HEK293 (cell line): ENCODE results near the gene NINL.
"Not testable (repeated sequence)": the region's sequence is repeated elsewhere in the genome, so short reads cannot be mapped to it uniquely, and the experiment has no call there.

ENCODE experiments used
- CTCF ChIA-PET: fragments of 350-600 bp; formaldehyde crosslinking; extraction: SDS; loops from one replicate; lab custom pipeline; 2021; ENCODE audit warnings: antibody characterized with exemption; lab: Yijun Ruan, JAX
- POLR2A ChIA-PET: fragments of 300-600 bp; formaldehyde crosslinking; extraction: SDS; loops from one replicate; lab custom pipeline; 2020; ENCODE audit warnings: antibody characterized with exemption, inconsistent platforms; lab: Yijun Ruan, JAX
- H3K27ac ChIP-seq: fragments of 200-500 bp; sonication (Bioruptor generic); 2 replicates; pipeline ENCODE4 v1.5.1; 2014; ENCODE audit warnings: low read depth, low read length, control low read depth, inconsistent platforms; ENCODE audit errors: extremely low read depth
- H3K36me3 ChIP-seq, 2 experiments: fragments of 200-500 bp in 1 of 2; sonication (Bioruptor generic) in 1 of 2; 1 replicate in 1 of 2; 2 replicates in 1 of 2; pipeline ENCODE4 v1.5.1; 2014 to 2017; ENCODE audit warnings: inconsistent platforms in 2 of 2, low read length in 2 of 2; ENCODE audit not compliant: control insufficient read depth in 2 of 2, insufficient read depth in 1 of 2
- H3K4me1 ChIP-seq: fragments of 200-500 bp; sonication (Bioruptor generic); 2 replicates; pipeline ENCODE4 v1.5.1; 2014; ENCODE audit warnings: mild to moderate bottlenecking, low read length, inconsistent platforms; ENCODE audit not compliant: control insufficient read depth, insufficient read depth
- H3K4me3 ChIP-seq: 2 replicates; pipeline ENCODE4 v1.5.1; 2011; ENCODE audit warnings: low read depth, mild to moderate bottlenecking, control low read depth, low read length, moderate library complexity
- H3K9me3 ChIP-seq: fragments of 200-500 bp; sonication (Bioruptor generic); 2 replicates; pipeline ENCODE4 v1.5.1; 2014; ENCODE audit warnings: low read depth, low read length, inconsistent platforms; ENCODE audit not compliant: control insufficient read depth, insufficient read depth
- BCL11A ChIP-seq: fragments of 450-650 bp; formaldehyde crosslinking; IDR thresholded peaks from 2 replicates; pipeline ENCODE4 v1.5.1; 2016; ENCODE audit warnings: low read depth, missing biosample characterization, missing genetic modification characterization
- IKZF3 ChIP-seq: fragments of 450-650 bp; IDR thresholded peaks from 2 replicates; pipeline ENCODE4 v1.5.0; 2018; ENCODE audit warnings: missing biosample characterization, mild to moderate bottlenecking, missing genetic modification characterization, moderate library complexity
- PRDM2 ChIP-seq: fragments of 450-650 bp; formaldehyde crosslinking; IDR thresholded peaks from 2 replicates; pipeline ENCODE4 v1.5.1; 2016; ENCODE audit warnings: missing biosample characterization, missing genetic modification characterization, borderline replicate concordance
- ZBTB44 ChIP-seq: fragments of 450-650 bp; IDR thresholded peaks from 2 replicates; pipeline ENCODE4 v1.5.1; 2018; ENCODE audit warnings: missing biosample characterization, mild to moderate bottlenecking, missing genetic modification characterization
- ZIC2 ChIP-seq: fragments of 450-650 bp; formaldehyde crosslinking; IDR thresholded peaks from 2 replicates; pipeline ENCODE4 v1.5.1; 2016; ENCODE audit warnings: missing biosample characterization, missing genetic modification characterization
- ZNF138 ChIP-seq: fragments of 450-650 bp; formaldehyde crosslinking; IDR thresholded peaks from 2 replicates; pipeline ENCODE4 v1.5.1; 2016; ENCODE audit warnings: missing biosample characterization, missing genetic modification characterization, borderline replicate concordance
- ZNF214 ChIP-seq: fragments of 450-650 bp; formaldehyde crosslinking; IDR thresholded peaks from 2 replicates; pipeline ENCODE4 v1.5.1; 2017; ENCODE audit warnings: missing biosample characterization, mild to moderate bottlenecking, missing genetic modification characterization, borderline replicate concordance
- ZNF24 ChIP-seq: fragments of 450-650 bp; formaldehyde crosslinking; IDR thresholded peaks from 2 replicates; pipeline ENCODE4 v1.5.1; 2016; ENCODE audit warnings: missing biosample characterization, missing genetic modification characterization
- ZNF266 ChIP-seq: fragments of 450-650 bp; formaldehyde crosslinking; IDR thresholded peaks from 2 replicates; pipeline ENCODE4 v1.5.1; 2016; ENCODE audit warnings: missing biosample characterization, missing genetic modification characterization, low read depth
- ZNF335 ChIP-seq: fragments of 450-650 bp; formaldehyde crosslinking; conservative IDR thresholded peaks from 2 replicates; pipeline ENCODE4 v1.5.1; 2016; ENCODE audit warnings: missing biosample characterization, missing genetic modification characterization
- ZNF354C ChIP-seq: fragments of 450-650 bp; formaldehyde crosslinking; IDR thresholded peaks from 2 replicates; pipeline ENCODE4 v1.5.1; 2016; ENCODE audit warnings: missing biosample characterization, missing genetic modification characterization, low read depth, borderline replicate concordance
- ZNF362 ChIP-seq: fragments of 450-650 bp; formaldehyde crosslinking; IDR thresholded peaks from 2 replicates; pipeline ENCODE4 v1.5.1; 2016; ENCODE audit warnings: missing biosample characterization, missing genetic modification characterization
- ZNF449 ChIP-seq: fragments of 450-650 bp; formaldehyde crosslinking; IDR thresholded peaks from 2 replicates; pipeline ENCODE4 v1.5.1; 2017; ENCODE audit warnings: missing biosample characterization, mild to moderate bottlenecking, missing genetic modification characterization, moderate library complexity
- ZNF558 ChIP-seq: fragments of 450-650 bp; formaldehyde crosslinking; IDR thresholded peaks from 2 replicates; pipeline ENCODE4 v1.5.1; 2016; ENCODE audit warnings: missing biosample characterization, missing genetic modification characterization
- ZNF629 ChIP-seq: fragments of 450-650 bp; formaldehyde crosslinking; IDR thresholded peaks from 2 replicates; pipeline ENCODE4 v1.5.1; 2017; ENCODE audit warnings: missing biosample characterization, missing genetic modification characterization
- ZNF701 ChIP-seq: fragments of 450-650 bp; formaldehyde crosslinking; IDR thresholded peaks from 2 replicates; pipeline ENCODE4 v1.5.1; 2016; ENCODE audit warnings: missing biosample characterization, missing genetic modification characterization
- ZNF76 ChIP-seq: fragments of 450-650 bp; formaldehyde crosslinking; IDR thresholded peaks from 2 replicates; pipeline ENCODE4; 2016; ENCODE audit warnings: low read depth, missing biosample characterization, missing genetic modification characterization, borderline replicate concordance
- ZNF776 ChIP-seq: fragments of 450-650 bp; formaldehyde crosslinking; IDR thresholded peaks from 2 replicates; pipeline ENCODE4 v1.5.0; 2017; ENCODE audit warnings: missing biosample characterization, missing genetic modification characterization, borderline replicate concordance

NINL gene

GRCh38 chr20:25604611-25605010 is 19.3 kb upstream of the NINL start:
- no peak for TF ChIP-seq ZNF776 (tag by site-specific recombination)
- TF ChIP-seq ZBTB44 (tag by site-specific recombination), result no peak
- TF ChIP-seq ZNF701 (tag by site-specific recombination), result no peak
- TF ChIP-seq ZNF558 (tag by site-specific recombination), result no peak
- TF ChIP-seq ZNF335 (tag by site-specific recombination), result no peak
- no peak for TF ChIP-seq ZNF76
- no peak for TF ChIP-seq ZNF449
- no peak for TF ChIP-seq PRDM2
- TF ChIP-seq ZIC2 (tag by site-specific recombination), result no peak
- TF ChIP-seq BCL11A, result no peak
- no peak for TF ChIP-seq IKZF3 (tag by site-specific recombination)
- no peak for TF ChIP-seq ZNF362
- TF ChIP-seq ZNF354C (tag by site-specific recombination), result no peak
- TF ChIP-seq ZNF629, result no peak
- TF ChIP-seq ZNF214 (tag by site-specific recombination), result no peak
- no peak for TF ChIP-seq ZNF24
- TF ChIP-seq ZNF266 (tag by site-specific recombination), result no peak
- TF ChIP-seq ZNF138 (tag by site-specific recombination), result no peak
- TF ChIP-seq, all 188 proteins: peak for 0
- Histone ChIP-seq H3K9me3 (no peaks in the 10 kb centered on the region), H3K4me1 (no peaks in the 10 kb centered on the region), H3K27ac (no peak overlapping the region), H3K4me3 (no peak overlapping the region), H3K36me3 (no peaks in the 10 kb centered on the region)
- ChIA-PET CTCF (no interaction called here), POLR2A (no interaction called here)

GRCh38 chr20:25602914-25603309 is 17.6 kb upstream of the NINL start:
- POLR2A ChIA-PET, CTCF ChIA-PET, H3K27ac ChIP-seq, H3K36me3 ChIP-seq, H3K4me1 ChIP-seq, H3K9me3 ChIP-seq, H3K4me3 ChIP-seq: not testable (repeated sequence)

GRCh38 chr20:25602191-25602913 is 17.0 kb upstream of the NINL start:
- POLR2A ChIA-PET, H3K4me1 ChIP-seq, H3K27ac ChIP-seq, CTCF ChIA-PET, H3K4me3 ChIP-seq, H3K36me3 ChIP-seq, H3K9me3 ChIP-seq: not testable (repeated sequence)
